ENCODE data around the gene SRA1.

Gene SRA1

DNA sequence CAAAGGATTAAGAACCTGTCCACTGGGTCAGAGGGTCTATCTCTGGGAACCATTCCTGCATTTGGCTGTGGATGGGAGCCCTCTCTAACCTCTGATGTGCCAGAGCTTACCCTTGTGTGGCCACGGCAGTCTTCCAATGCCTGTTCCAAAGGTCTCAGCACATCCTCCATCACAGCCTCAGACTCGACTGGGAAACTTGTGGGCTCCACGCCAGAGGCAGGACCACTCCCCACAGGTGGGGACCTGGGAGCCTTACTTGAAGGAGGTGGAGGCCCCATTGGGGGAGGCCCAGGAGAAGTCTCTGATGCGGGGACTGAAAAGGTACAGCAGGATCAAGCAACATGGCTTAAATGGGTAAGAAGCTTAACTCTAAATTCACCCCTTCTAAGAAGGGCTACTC, 5.4 kb downstream of the SRA1 start:
- DNase-seq (ENCODE audit: low read depth) = no peak
- TF ChIP-seq, protein P1, sequence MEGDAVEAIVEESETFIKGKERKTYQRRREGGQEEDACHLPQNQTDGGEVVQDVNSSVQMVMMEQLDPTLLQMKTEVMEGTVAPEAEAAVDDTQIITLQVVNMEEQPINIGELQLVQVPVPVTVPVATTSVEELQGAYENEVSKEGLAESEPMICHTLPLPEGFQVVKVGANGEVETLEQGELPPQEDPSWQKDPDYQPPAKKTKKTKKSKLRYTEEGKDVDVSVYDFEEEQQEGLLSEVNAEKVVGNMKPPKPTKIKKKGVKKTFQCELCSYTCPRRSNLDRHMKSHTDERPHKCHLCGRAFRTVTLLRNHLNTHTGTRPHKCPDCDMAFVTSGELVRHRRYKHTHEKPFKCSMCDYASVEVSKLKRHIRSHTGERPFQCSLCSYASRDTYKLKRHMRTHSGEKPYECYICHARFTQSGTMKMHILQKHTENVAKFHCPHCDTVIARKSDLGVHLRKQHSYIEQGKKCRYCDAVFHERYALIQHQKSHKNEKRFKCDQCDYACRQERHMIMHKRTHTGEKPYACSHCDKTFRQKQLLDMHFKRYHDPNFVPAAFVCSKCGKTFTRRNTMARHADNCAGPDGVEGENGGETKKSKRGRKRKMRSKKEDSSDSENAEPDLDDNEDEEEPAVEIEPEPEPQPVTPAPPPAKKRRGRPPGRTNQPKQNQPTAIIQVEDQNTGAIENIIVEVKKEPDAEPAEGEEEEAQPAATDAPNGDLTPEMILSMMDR (conservative IDR thresholded peaks at IDR 0.05; ENCODE audit: low read depth, low read length) = no peak
- no peak overlapping the region for H3K4me3 ChIP-seq (ENCODE audit: low read depth, low read length)

DNA sequence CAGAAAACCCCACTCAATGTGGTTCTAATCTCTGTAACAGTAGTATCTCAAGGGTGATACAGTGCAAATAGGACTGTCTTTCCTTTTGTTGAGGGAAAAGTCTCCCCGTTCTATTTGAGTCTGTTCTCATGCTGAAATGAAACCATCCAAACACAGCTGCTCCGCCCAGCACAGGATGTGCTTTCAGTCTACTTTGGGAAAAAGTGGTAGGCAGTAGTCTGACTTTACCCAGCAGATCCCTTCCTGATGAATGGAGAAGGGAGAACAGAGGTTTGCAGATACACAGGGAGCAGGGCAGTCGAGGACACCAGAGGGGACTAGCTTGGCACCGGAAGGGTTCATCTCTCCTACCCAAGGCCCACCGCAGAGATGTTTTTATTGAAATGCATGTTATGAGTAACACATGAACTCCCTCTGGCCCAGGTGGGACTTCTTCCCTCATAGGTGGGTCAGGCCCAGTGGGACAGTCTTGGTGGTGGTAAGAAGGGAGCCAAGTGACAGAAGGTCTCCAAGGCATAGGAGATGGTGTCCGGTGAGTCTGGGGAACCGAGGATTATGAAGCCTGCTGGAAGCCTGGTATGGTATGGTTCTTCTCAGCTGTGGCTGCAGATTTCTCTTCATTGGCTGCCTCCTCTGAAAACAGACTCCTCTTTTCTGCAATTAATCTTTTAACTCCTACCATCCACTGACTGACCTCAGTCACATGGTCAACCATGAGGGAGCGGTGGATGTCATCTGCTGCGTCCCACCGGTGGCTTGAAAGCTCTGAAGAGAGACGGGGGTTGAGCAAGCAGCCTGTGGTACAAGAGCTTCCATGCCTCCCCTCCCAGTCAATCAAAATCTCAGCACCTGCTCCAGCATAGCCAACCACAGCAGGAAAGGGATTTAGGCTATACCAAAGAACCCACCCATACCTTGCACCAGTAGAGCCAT, 6.9 kb downstream of the SRA1 start:
- TF ChIP-seq, protein P1 (conservative IDR thresholded peaks at IDR 0.05; ENCODE audit: low read depth, low read length) = no peak
- no peak overlapping the region for H3K4me3 ChIP-seq (ENCODE audit: low read depth, low read length)
- DNase-seq (ENCODE audit: low read depth) = no peak

- TF ChIP-seq, protein P1 (conservative IDR thresholded peaks at IDR 0.05; ENCODE audit: low read depth, low read length) = no peak
- DNase-seq (ENCODE audit: low read depth) = peak; percentile 66
Measured at GRCh38 chr5:140549237-140550144, 7.8 kb downstream of the SRA1 start.

DNA sequence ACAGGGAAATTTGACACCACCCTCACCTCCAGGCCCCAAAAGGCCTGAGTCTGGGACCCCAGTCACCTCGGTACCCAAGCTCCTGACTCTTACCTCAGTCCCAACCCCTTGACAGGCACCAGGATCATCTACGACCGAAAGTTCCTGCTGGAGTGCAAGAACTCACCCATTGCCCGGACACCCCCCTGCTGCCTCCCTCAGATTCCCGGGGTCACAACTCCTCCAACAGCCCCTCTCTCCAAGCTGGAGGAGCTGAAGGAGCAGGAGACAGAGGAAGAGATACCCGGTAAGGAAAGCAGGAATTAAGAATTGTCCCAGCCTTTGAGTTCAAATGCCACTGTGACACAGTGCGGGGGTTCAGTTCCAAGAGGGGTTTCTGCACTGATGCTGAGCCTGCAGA, 8.5 kb downstream of the SRA1 start:
- DNase-seq (ENCODE audit: low read depth) = no peak
- no peak overlapping the region for H3K4me3 ChIP-seq (ENCODE audit: low read depth, low read length)
- TF ChIP-seq, protein P1 (conservative IDR thresholded peaks at IDR 0.05; ENCODE audit: low read depth, low read length) = no peak

More at GRCh38 chr5:140549237-140550144, 7.8 kb downstream of the SRA1 start:
- no peak overlapping the region for H3K4me3 ChIP-seq (ENCODE audit: low read depth, low read length)

GRCh38 chr5:140548300-140548688, 9.0 kb downstream of the SRA1 start:
- DNase-seq (ENCODE audit: low read depth) = no peak
- H3K4me3 ChIP-seq (ENCODE audit: low read depth, low read length) = peak overlapping the region; percentile 58
- TF ChIP-seq, protein P1 (conservative IDR thresholded peaks at IDR 0.05; ENCODE audit: low read depth, low read length) = no peak

GRCh38 chr5:140547508-140548299, 9.6 kb downstream of the SRA1 start, which contains the start of gene EIF4EBP3:
TSS of gene EIF4EBP3 (plus strand) at chr5:140547662. CDS start at chr5:140547738, 76 bp downstream.
- H3K4me3 ChIP-seq (ENCODE audit: low read depth, low read length) = peak within 1 kb of the TSS; percentile 58
- peak; percentile 98 for DNase-seq (ENCODE audit: low read depth)
- TF ChIP-seq, protein P1 (conservative IDR thresholded peaks at IDR 0.05; ENCODE audit: low read depth, low read length) = peak; percentile 72

Data from choroid plexus epithelial cell (primary cell).